ENCODE measurements around the gene THAP6. TPM values are rescaled to one million over a fixed set of nuclear protein-coding genes. Genes with fewer than 3 reads are reported as not detected.

The THAP6 gene
- total and polyA plus RNA-seq, 2 donors (not counting 3 experiments of a cell fraction or from before 2014, with no cell fraction given): 2.1 to 6.8 TPM

DNA sequence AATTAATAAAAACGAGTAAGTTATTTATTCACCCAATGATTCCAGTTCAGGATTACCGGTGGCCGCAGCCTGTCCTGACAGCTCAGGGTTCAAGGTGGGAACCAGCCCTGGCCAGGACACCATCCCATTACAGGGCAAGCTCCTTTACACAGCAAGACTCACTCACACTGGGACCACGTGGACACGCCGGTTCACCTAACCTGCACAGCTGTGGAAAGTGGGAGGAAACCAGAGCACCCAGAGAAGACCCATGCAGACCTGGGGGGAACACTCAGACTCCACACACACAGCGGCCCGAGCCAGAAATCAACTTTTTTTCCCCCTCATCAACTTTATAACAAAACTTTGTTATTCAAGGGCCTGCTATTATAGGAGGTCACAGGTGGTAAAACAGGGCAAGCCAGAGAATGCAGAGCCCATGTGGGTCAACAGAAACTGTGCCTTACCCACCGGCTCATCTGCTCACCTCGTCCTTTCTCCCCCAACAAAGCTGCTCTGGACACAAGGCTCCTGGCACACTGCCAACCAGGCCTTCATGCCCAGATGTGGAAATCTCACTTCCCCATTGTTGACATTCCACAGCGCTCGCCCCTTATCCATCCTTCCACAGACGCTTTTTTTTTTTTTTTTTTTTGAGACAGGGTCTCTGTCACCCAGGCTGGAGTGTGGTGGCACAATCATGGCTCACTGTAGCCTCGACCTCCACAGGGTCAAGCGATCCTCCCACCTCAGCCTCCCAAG is 33.5 kb downstream of the THAP6 start:
- Histone ChIP-seq H3K4me2 (ENCODE audit: insufficient read depth, low read length) (no peak overlapping the region), H3K9ac (replicated peaks; ENCODE audit: extremely low read depth, insufficient read depth, low read length) (no peak overlapping the region), H4K20me1 (replicated peaks; ENCODE audit: control insufficient read depth, extremely low read depth, insufficient read depth, low read length) (no peaks in the 10 kb centered on the region), H3K9me3 (replicated peaks; ENCODE audit: control insufficient read depth, insufficient read depth, low read length) (no peaks in the 10 kb centered on the region), H3K79me2 (ENCODE audit: control insufficient read depth, insufficient read depth, low read length) (no peaks in the 10 kb centered on the region), H3K27me3 (ENCODE audit: control insufficient read depth in 2 of 2, insufficient read depth in 2 of 2, low read length in 2 of 2) (no peaks in the 10 kb centered on the region), H3K9me1 (replicated peaks; ENCODE audit: control insufficient read depth, extremely low read depth, insufficient read depth, low read length) (no peaks in the 10 kb centered on the region), H3K36me3 (ENCODE audit: control insufficient read depth in 2 of 2, extremely low read depth in 1 of 2, insufficient read depth in 2 of 2, low read length in 2 of 2) (no peaks in the 10 kb centered on the region), H3K27ac (ENCODE audit: insufficient read depth, low read depth, low read length) (no peak overlapping the region), H2AFZ (ENCODE audit: low read depth, low read length) (no peak overlapping the region), H3K4me3 (replicated peaks in 1 of 3; ENCODE audit: insufficient read depth in 1 of 3, low read depth in 1 of 3, low read length in 3 of 3) (no peak overlapping the region), H3K4me1 (ENCODE audit: control insufficient read depth, extremely low read depth, insufficient read depth, low read length) (no peaks in the 10 kb centered on the region)
- ChIA-PET POLR2A (interaction anchor here (0.7 kb wide), 1 partner anchor 748 kb away, joined by 3 read pairs; no protein-coding TSS in a partner anchor), CTCF (no interaction called here)
- no TSS peak for BruUV-seq (replicated peaks)
- DNase-seq (ENCODE audit: low read depth, low spot score) (no peak), FAIRE-seq (no peak)
- dilution Hi-C loops (cut with MboI; ENCODE audit: extremely low pct_ligation_motif_present, low sequenced_read_pairs) (no loop called here), intact Hi-C loops (cut with micrococcal nuclease) (no loop called here)
- TF ChIP-seq FOS (IDR thresholded peaks at IDR 0.05; ENCODE audit: borderline replicate concordance, insufficient read depth, low read length): no peak
- no peak for TF ChIP-seq GATA2 (IDR thresholded peaks at IDR 0.05; ENCODE audit: insufficient read depth, insufficient read length, low read depth, low read length)
- TF ChIP-seq, protein P1, sequence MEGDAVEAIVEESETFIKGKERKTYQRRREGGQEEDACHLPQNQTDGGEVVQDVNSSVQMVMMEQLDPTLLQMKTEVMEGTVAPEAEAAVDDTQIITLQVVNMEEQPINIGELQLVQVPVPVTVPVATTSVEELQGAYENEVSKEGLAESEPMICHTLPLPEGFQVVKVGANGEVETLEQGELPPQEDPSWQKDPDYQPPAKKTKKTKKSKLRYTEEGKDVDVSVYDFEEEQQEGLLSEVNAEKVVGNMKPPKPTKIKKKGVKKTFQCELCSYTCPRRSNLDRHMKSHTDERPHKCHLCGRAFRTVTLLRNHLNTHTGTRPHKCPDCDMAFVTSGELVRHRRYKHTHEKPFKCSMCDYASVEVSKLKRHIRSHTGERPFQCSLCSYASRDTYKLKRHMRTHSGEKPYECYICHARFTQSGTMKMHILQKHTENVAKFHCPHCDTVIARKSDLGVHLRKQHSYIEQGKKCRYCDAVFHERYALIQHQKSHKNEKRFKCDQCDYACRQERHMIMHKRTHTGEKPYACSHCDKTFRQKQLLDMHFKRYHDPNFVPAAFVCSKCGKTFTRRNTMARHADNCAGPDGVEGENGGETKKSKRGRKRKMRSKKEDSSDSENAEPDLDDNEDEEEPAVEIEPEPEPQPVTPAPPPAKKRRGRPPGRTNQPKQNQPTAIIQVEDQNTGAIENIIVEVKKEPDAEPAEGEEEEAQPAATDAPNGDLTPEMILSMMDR (IDR thresholded peaks at IDR 0.05; ENCODE audit: extremely low read depth in 1 of 2, insufficient read depth in 1 of 2, low read depth in 1 of 2, low read length in 2 of 2): no peak
- TF ChIP-seq, protein P2, sequence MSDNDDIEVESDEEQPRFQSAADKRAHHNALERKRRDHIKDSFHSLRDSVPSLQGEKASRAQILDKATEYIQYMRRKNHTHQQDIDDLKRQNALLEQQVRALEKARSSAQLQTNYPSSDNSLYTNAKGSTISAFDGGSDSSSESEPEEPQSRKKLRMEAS (IDR thresholded peaks at IDR 0.05; ENCODE audit: insufficient read depth, insufficient read length): no peak
- TF ChIP-seq MYC (IDR thresholded peaks at IDR 0.05; ENCODE audit: low read depth, low read length): no peak
- no peak for TF ChIP-seq POLR2AphosphoS5 (IDR thresholded peaks at IDR 0.05; ENCODE audit: insufficient read depth, low read depth, low read length)
- TF ChIP-seq POLR2A (IDR thresholded peaks at IDR 0.05; ENCODE audit: low read depth, low read length): no peak
- no peak for TF ChIP-seq JUN (IDR thresholded peaks at IDR 0.05; ENCODE audit: borderline replicate concordance, insufficient read depth, insufficient read length, low read depth)
- TF ChIP-seq EZH2 (IDR thresholded peaks at IDR 0.05; ENCODE audit: borderline replicate concordance, low read depth, low read length, severe bottlenecking): no peak

Measured in endothelial cell of umbilical vein (primary cell).